A673 (cell line): ENCODE measurements around the gene GALNT2. TPM values are rescaled to one million over a fixed set of nuclear protein-coding genes. Genes with fewer than 3 reads are reported as not detected.

Experiments
- BruUV-seq: library from RNA; stranded (reverse); fragments of 400-500 nt; replicated peaks from 2 replicates; lab custom pipeline; 2021; lab: Mats Ljungman, UMichigan
- CTCF ChIA-PET: fragments of 300-600 bp; sonication (Branson Sonifier 250); formaldehyde crosslinking; loops from one replicate; lab custom pipeline; 2022; ENCODE audit warnings: antibody characterized with exemption; lab: Charles Lee
- POLR2A ChIA-PET: fragments of 300-600 bp; sonication (Branson Sonifier 250); formaldehyde crosslinking; loops from one replicate; lab custom pipeline; 2022; ENCODE audit warnings: antibody characterized with exemption; ENCODE audit not compliant: low non-redundant PET; lab: Charles Lee
- DNase-seq: peaks from one replicate; pipeline ENCODE4 v3.0.0-alpha.2; 2015; ENCODE audit warnings: low spot score
- H3K27ac ChIP-seq: fragments of 200-600 bp; sonication (generic); 2 replicates; pipeline ENCODE4 v1.5.1; 2016; ENCODE audit warnings: mixed run types, low read depth, mild to moderate bottlenecking, mixed read lengths, antibody characterized with exemption, low read length; ENCODE audit not compliant: poor library complexity, severe bottlenecking
- H3K27me3 ChIP-seq: fragments of 200-600 bp; sonication (generic); replicated peaks from 2 replicates; pipeline ENCODE4 v1.6.1; 2017; ENCODE audit warnings: mixed run types, low read depth, mild to moderate bottlenecking, mixed read lengths, antibody characterized with exemption, low read length; ENCODE audit not compliant: insufficient read depth, poor library complexity
- H3K36me3 ChIP-seq: fragments of 200-600 bp; sonication (generic); 2 replicates; pipeline ENCODE4 v1.6.1; 2016; ENCODE audit warnings: mixed run types, mild to moderate bottlenecking, mixed read lengths, antibody characterized with exemption, low read length; ENCODE audit not compliant: insufficient read depth, poor library complexity, severe bottlenecking
- H3K4me1 ChIP-seq: fragments of 200-600 bp; sonication (generic); 2 replicates; pipeline ENCODE4 v1.6.1; 2017; ENCODE audit warnings: mixed run types, mild to moderate bottlenecking, mixed read lengths, antibody characterized with exemption, low read length; ENCODE audit not compliant: insufficient read depth, poor library complexity, severe bottlenecking
- H3K4me3 ChIP-seq: fragments of 200-600 bp; sonication (generic); 2 replicates; pipeline ENCODE4 v1.5.1; 2016; ENCODE audit warnings: low read depth, mixed run types, mild to moderate bottlenecking, mixed read lengths, low read length; ENCODE audit not compliant: poor library complexity, severe bottlenecking
- H3K9me3 ChIP-seq: fragments of 200-600 bp; sonication (generic); 2 replicates; pipeline ENCODE4 v1.6.1; 2016; ENCODE audit warnings: mixed run types, low read depth, mild to moderate bottlenecking, mixed read lengths, antibody characterized with exemption, low read length; ENCODE audit not compliant: poor library complexity, severe bottlenecking
- CTCF ChIP-seq: fragments of 300-800, 200-600 bp; sonication (generic); conservative IDR thresholded peaks from 2 replicates; pipeline ENCODE4 v1.5.1; 2017; ENCODE audit warnings: low read depth, mild to moderate bottlenecking, antibody characterized with exemption, low read length, moderate library complexity, mixed read lengths
- EZH2 ChIP-seq: fragments of 200-600 bp; sonication (generic); IDR thresholded peaks from 2 replicates; pipeline ENCODE4 v1.6.1; 2017; ENCODE audit warnings: borderline replicate concordance, low read depth, mild to moderate bottlenecking, mixed read lengths, antibody characterized with exemption, low read length; ENCODE audit not compliant: poor library complexity, severe bottlenecking
- intact Hi-C: fragments of 100-400 bp; cut with micrococcal nuclease; formaldehyde crosslinking; loops from one replicate; pipeline ENCODE4 v1.10.0; 2022; ENCODE audit not compliant: unreplicated experiment
- total RNA-seq: library from RNA; stranded (reverse); gene quantifications from 2 replicates; pipeline ENCODE4 v1.2.3, GENCODE V29; 2021

Gene GALNT2
- total RNA-seq, 1 experiment from 2014 or later = 94.6 TPM

GRCh38 chr1:230068952-230069684 is 2.1 kb downstream of the GALNT2 start:
- H3K36me3 ChIP-seq = no peaks in the 10 kb centered on the region
- peak overlapping the region; percentile 3 for H3K27ac ChIP-seq
- H3K9me3 ChIP-seq = no peaks in the 10 kb centered on the region
- H3K4me1 ChIP-seq = peaks cover 37% of the 10 kb centered on the region
- BruUV-seq = no TSS peak
- TF ChIP-seq CTCF = peak; percentile 40; the same call in 1 of the 2 replicates
- no peak for TF ChIP-seq EZH2
- peak overlapping the region; percentile 96 for H3K4me3 ChIP-seq
- no peaks in the 10 kb centered on the region for H3K27me3 ChIP-seq
- intact Hi-C loops = loop anchor here (2.0 to 10.0 kb wide), 2 partner anchors 98 to 166 kb away; no protein-coding TSS in a partner anchor
- peak; percentile 56 for DNase-seq
- ChIA-PET POLR2A (no interaction called here), CTCF (no interaction called here)

- Histone ChIP-seq H3K4me3 (peak overlapping the region; percentile 96), H3K36me3 (no peaks in the 10 kb centered on the region), H3K9me3 (no peaks in the 10 kb centered on the region), H3K27me3 (no peaks in the 10 kb centered on the region), H3K4me1 (peaks cover 37% of the 10 kb centered on the region), H3K27ac (no peak overlapping the region)
- intact Hi-C loops = loop anchor here (2.0 to 10.0 kb wide), 2 partner anchors 97 to 165 kb away; no protein-coding TSS in a partner anchor
- BruUV-seq = no TSS peak
- no peak for TF ChIP-seq EZH2
- TF ChIP-seq CTCF = no peak
- DNase-seq = no peak
- ChIA-PET POLR2A (no interaction called here), CTCF (no interaction called here)
Observed at GRCh38 chr1:230069796-230070195, 2.8 kb downstream of the GALNT2 start.

- Histone ChIP-seq H3K4me3 (no peak overlapping the region), H3K4me1 (peaks cover 37% of the 10 kb centered on the region), H3K9me3 (no peaks in the 10 kb centered on the region), H3K27ac (no peak overlapping the region), H3K27me3 (no peaks in the 10 kb centered on the region), H3K36me3 (no peaks in the 10 kb centered on the region)
- ChIA-PET POLR2A (no interaction called here), CTCF (interaction anchor here (0.6 kb wide), 1 partner anchor 14 kb away, joined by 3 read pairs; no protein-coding TSS in a partner anchor)
- TF ChIP-seq CTCF (no peak), EZH2 (no peak)
- no TSS peak for BruUV-seq
- DNase-seq = no peak
- intact Hi-C loops = no loop called here
Observed at GRCh38 chr1:230070321-230071208, 3.5 kb downstream of the GALNT2 start.
